Colon (tissue), 2 donors: ENCODE measurements around the gene RNF152.

ENCODE experiments used
- FAIRE-seq: peaks from 2 replicates; lab custom pipeline; 2012; peaks lifted over from hg19 to GRCh38; lab: Jason Lieb, UNC
- donor health status: control.
- donor health status: control.

Gene RNF152

GRCh38 chr18:61893971-61894750 lies 1.4 kb upstream of the RNF152 start:
- FAIRE-seq = no peak

- no peak for FAIRE-seq
These were observed 633 bp upstream of the RNF152 start for GRCh38 chr18:61893309-61893970.

- FAIRE-seq = no peak
These were observed 913 bp downstream of the RNF152 start for GRCh38 chr18:61891894-61892293.

GRCh38 chr18:61891271-61891670 lies 1.5 kb downstream of the RNF152 start:
- FAIRE-seq = no peak

- FAIRE-seq = no peak
These were observed 2.5 kb downstream of the RNF152 start for GRCh38 chr18:61890344-61890743.

- no peak for FAIRE-seq
These were observed 3.3 kb downstream of the RNF152 start for GRCh38 chr18:61889541-61889940.

- no peak for FAIRE-seq
These were observed 4.2 kb downstream of the RNF152 start for GRCh38 chr18:61888622-61889021.

GRCh38 chr18:61887838-61888237 lies 5.0 kb downstream of the RNF152 start:
- no peak for FAIRE-seq

- no peak for FAIRE-seq
These were observed 9.3 kb downstream of the RNF152 start for GRCh38 chr18:61883547-61883946.

- FAIRE-seq = no peak
These were observed 10.4 kb downstream of the RNF152 start for GRCh38 chr18:61882296-61883004.

GRCh38 chr18:61876899-61877298 lies 15.9 kb downstream of the RNF152 start:
- FAIRE-seq = no peak

- FAIRE-seq = no peak
These were observed 22.7 kb downstream of the RNF152 start for GRCh38 chr18:61870151-61870550.

- FAIRE-seq = no peak
These were observed 23.2 kb downstream of the RNF152 start for GRCh38 chr18:61869636-61870035.

GRCh38 chr18:61865466-61866175 lies 27.2 kb downstream of the RNF152 start:
- FAIRE-seq = no peak

GRCh38 chr18:61861372-61861771 lies 31.4 kb downstream of the RNF152 start:
- no peak for FAIRE-seq

GRCh38 chr18:61860302-61860701 lies 32.5 kb downstream of the RNF152 start:
- FAIRE-seq = no peak

- no peak for FAIRE-seq
These were observed 33.7 kb downstream of the RNF152 start for GRCh38 chr18:61859113-61859512.

- FAIRE-seq = no peak
These were observed 36.1 kb downstream of the RNF152 start for GRCh38 chr18:61856678-61857077.

GRCh38 chr18:61855449-61856378 lies 37.1 kb downstream of the RNF152 start:
- FAIRE-seq = no peak

GRCh38 chr18:61854578-61855448 lies 38.0 kb downstream of the RNF152 start:
- FAIRE-seq = no peak
